Thyroid gland (tissue), 4 donors: ENCODE data around the gene HIVEP1. TPM values are rescaled to one million over a fixed set of nuclear protein-coding genes. Genes with fewer than 3 reads are reported as not detected.

Experiments used
- DNase-seq, 2 donors: peaks; one replicate each; pipeline ENCODE4 v3.0.0-alpha.2; 2019
- H3K27ac ChIP-seq, 3 donors: fragments of 200-600 bp; sonication (generic); 1 replicate in 2 of 3; 2 replicates in 1 of 3; pipeline ENCODE4 v1.5.1; 2016 to 2019; ENCODE audit warnings: mild to moderate bottlenecking in 1 of 3, moderate library complexity in 1 of 3
- H3K27me3 ChIP-seq: fragments of 200-600 bp; sonication (generic); one replicate; pipeline ENCODE4 v1.5.1; 2019
- H3K36me3 ChIP-seq, 2 donors: fragments of 200-600 bp; sonication (generic); one replicate each; pipeline ENCODE4 v1.5.1; 2016 to 2019
- H3K4me1 ChIP-seq, 2 donors: fragments of 200-600 bp; sonication (generic); one replicate each; pipeline ENCODE4 v1.5.1; 2017 to 2019
- H3K4me3 ChIP-seq, 3 donors: fragments of 200-600 bp; sonication (generic); replicated peaks in 1 of 3; 1 replicate in 2 of 3; 2 replicates in 1 of 3; pipeline ENCODE4 v1.5.1; 2016; ENCODE audit warnings: mild to moderate bottlenecking in 1 of 3
- H3K9me3 ChIP-seq: fragments of 200-600 bp; sonication (generic); one replicate; pipeline ENCODE4 v1.5.1; 2017
- POLR2A ChIP-seq, 2 donors: fragments of 450-650 bp; IDR thresholded peaks; one replicate each; pipeline ENCODE4 v1.6.1; 2017; ENCODE audit warnings: antibody characterized with exemption in 2 of 2, mild to moderate bottlenecking in 2 of 2, moderate library complexity in 1 of 2
- WGBS, 2 donors: methylation state at CpG; one replicate each; pipeline ENCODE4 v1.1.5; 2017; 5-methylcytosine and 5-hydroxymethylcytosine counted together
- intact Hi-C: fragments of 100-400 bp; cut with DNase I; formaldehyde crosslinking; loops from one replicate; pipeline ENCODE4 v1.15.1; 2023
- total RNA-seq, 4 donors: library from RNA; depleted of rRNA; stranded (reverse); fragments of >200 nt; gene quantifications; one replicate each; pipeline ENCODE4 v1.2.3, GENCODE V29; 2016
- TF ChIP-seq, protein P1 (sequence below), 6 experiments: fragments of 200-600 bp in 3 of 6; fragments of 450-650 bp in 3 of 6; sonication (generic) in 3 of 6; IDR thresholded peaks; one replicate each; pipeline ENCODE4 v1.5.1; 2016 to 2019; ENCODE audit warnings: antibody characterized with exemption in 6 of 6, mild to moderate bottlenecking in 2 of 6, inconsistent platforms in 1 of 6, moderate library complexity in 1 of 6

Gene HIVEP1
- total RNA-seq, 4 donors from 2014 or later, result 17.4 to 35.1 (median 29.0) TPM

DNA sequence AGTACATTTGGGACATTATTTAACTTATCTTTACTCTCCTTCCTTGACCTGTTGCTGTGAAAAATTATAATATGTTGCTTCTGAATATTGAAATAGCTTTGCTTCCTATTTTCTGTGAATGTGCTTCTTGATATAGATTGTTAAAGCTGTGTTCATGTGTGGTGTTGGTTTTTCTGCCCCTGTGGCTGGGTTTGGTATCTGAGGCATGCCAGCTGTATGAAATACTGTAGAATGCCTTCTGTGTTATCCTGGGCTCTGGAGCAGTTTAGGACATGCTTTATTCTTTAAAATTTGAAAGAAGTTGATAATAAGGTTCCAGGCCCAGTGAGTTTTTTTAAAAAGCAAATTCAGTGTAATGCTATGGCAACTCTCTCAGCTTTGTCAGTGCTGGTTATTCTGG is 71.7 kb downstream of the HIVEP1 start:
- intact Hi-C loops, result no loop called here

GRCh38 chr6:12084681-12085080 is 72.6 kb downstream of the HIVEP1 start:
- Histone ChIP-seq H3K4me3 (no peak overlapping the region), H3K36me3 (no peaks in the 10 kb centered on the region), H3K4me1 (no peaks in the 10 kb centered on the region), H3K9me3 (no peaks in the 10 kb centered on the region), H3K27me3 (no peaks in the 10 kb centered on the region), H3K27ac (no peak overlapping the region)
- TF ChIP-seq POLR2A (IDR thresholded peaks at IDR 0.05), result no peak
- TF ChIP-seq, protein P1, sequence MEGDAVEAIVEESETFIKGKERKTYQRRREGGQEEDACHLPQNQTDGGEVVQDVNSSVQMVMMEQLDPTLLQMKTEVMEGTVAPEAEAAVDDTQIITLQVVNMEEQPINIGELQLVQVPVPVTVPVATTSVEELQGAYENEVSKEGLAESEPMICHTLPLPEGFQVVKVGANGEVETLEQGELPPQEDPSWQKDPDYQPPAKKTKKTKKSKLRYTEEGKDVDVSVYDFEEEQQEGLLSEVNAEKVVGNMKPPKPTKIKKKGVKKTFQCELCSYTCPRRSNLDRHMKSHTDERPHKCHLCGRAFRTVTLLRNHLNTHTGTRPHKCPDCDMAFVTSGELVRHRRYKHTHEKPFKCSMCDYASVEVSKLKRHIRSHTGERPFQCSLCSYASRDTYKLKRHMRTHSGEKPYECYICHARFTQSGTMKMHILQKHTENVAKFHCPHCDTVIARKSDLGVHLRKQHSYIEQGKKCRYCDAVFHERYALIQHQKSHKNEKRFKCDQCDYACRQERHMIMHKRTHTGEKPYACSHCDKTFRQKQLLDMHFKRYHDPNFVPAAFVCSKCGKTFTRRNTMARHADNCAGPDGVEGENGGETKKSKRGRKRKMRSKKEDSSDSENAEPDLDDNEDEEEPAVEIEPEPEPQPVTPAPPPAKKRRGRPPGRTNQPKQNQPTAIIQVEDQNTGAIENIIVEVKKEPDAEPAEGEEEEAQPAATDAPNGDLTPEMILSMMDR (IDR thresholded peaks at IDR 0.05), result no peak
- intact Hi-C loops, result no loop called here
- WGBS, 2 donors, result 66% methylated on average over 7 of the region's 7 CpGs
- no peak for DNase-seq

More for the DNA sequence above, 71.7 kb downstream of the HIVEP1 start:
- no peak overlapping the region for H3K4me3 ChIP-seq
- no peak for DNase-seq
- TF ChIP-seq, protein P1 (IDR thresholded peaks at IDR 0.05), result no peak
- no peak for TF ChIP-seq POLR2A (IDR thresholded peaks at IDR 0.05)
- no peaks in the 10 kb centered on the region for H3K9me3 ChIP-seq
- no peaks in the 10 kb centered on the region for H3K36me3 ChIP-seq
- no peaks in the 10 kb centered on the region for H3K27me3 ChIP-seq
- no peak overlapping the region for H3K27ac ChIP-seq
- no peaks in the 10 kb centered on the region for H3K4me1 ChIP-seq

DNA sequence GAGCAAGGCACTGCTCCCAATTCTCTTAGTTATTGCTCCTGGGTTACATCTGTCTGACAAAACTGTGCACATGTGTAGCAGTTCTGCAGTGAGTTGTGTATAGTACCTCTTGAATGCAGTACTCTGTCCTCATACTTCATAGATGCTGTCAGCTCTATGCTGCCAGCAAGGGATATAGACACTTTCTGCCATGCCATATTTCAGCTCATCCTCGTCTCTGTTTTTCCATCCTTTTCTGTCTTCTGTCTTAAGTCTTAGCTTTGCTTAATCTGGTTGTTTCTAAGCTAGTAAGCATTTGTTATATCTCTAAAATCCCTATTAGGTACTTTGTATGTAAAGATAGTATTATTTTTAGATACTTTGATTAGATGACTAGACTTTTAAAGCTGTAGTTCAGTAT is 76.4 kb downstream of the HIVEP1 start:
- no peak for DNase-seq
- Histone ChIP-seq H3K4me3 (no peak overlapping the region), H3K36me3 (no peaks in the 10 kb centered on the region), H3K4me1 (no peaks in the 10 kb centered on the region), H3K9me3 (no peaks in the 10 kb centered on the region), H3K27ac (no peak overlapping the region), H3K27me3 (no peaks in the 10 kb centered on the region)
- intact Hi-C loops, result no loop called here
- TF ChIP-seq, protein P1 (IDR thresholded peaks at IDR 0.05), result no peak
- TF ChIP-seq POLR2A (IDR thresholded peaks at IDR 0.05), result no peak
- 94 to 98% methylated on average over 1 of the region's 1 CpG for WGBS, 2 donors

GRCh38 chr6:12090714-12091113 is 78.6 kb downstream of the HIVEP1 start:
- Histone ChIP-seq H3K36me3 (no peaks in the 10 kb centered on the region), H3K9me3 (no peaks in the 10 kb centered on the region), H3K4me3 (no peak overlapping the region), H3K4me1 (no peaks in the 10 kb centered on the region), H3K27ac (no peak overlapping the region), H3K27me3 (no peaks in the 10 kb centered on the region)
- intact Hi-C loops, result no loop called here
- DNase-seq, result no peak
- TF ChIP-seq POLR2A (IDR thresholded peaks at IDR 0.05), result no peak
- TF ChIP-seq, protein P1 (IDR thresholded peaks at IDR 0.05), result no peak

GRCh38 chr6:12092762-12093161 is 80.7 kb downstream of the HIVEP1 start:
- Histone ChIP-seq H3K4me3 (no peak overlapping the region), H3K27me3 (no peaks in the 10 kb centered on the region), H3K4me1 (no peaks in the 10 kb centered on the region), H3K27ac (no peak overlapping the region), H3K36me3 (no peaks in the 10 kb centered on the region), H3K9me3 (no peaks in the 10 kb centered on the region)
- no peak for TF ChIP-seq POLR2A (IDR thresholded peaks at IDR 0.05)
- TF ChIP-seq, protein P1 (IDR thresholded peaks at IDR 0.05), result no peak
- no peak for DNase-seq
- intact Hi-C loops, result no loop called here
- 92 to 98% methylated on average over 5 of the region's 5 CpGs for whole genome bisulfite sequencing, 2 donors
